SU-DHL-6 (cell line): Measurements from ENCODE around the gene EFCAB8.

ENCODE experiments used
- CTCF ChIP-seq: fragments of 200-600 bp; sonication (generic); IDR thresholded peaks from one replicate; pipeline ENCODE4 v1.5.1; 2017; ENCODE audit warnings: antibody characterized with exemption, mild to moderate bottlenecking, low read length, moderate library complexity; ENCODE audit not compliant: insufficient read depth, poor library complexity, severe bottlenecking
- EZH2phosphoT487 ChIP-seq: fragments of 200-600 bp; sonication (generic), shearing (Covaris generic); conservative IDR thresholded peaks from 2 replicates; pipeline ENCODE4 v1.6.1; 2018; ENCODE audit warnings: mild to moderate bottlenecking, antibody characterized with exemption, low read length, moderate library complexity, mixed read lengths

- no peak for TF ChIP-seq CTCF
- no peak for TF ChIP-seq EZH2phosphoT487
Observed at GRCh38 chr20:32869562-32869961, 10.8 kb downstream of the EFCAB8 start.
